Right hindlimb (tissue), 1 donor: ENCODE results near the gene PKP4.

Experiments
- DNase-seq: peaks from one replicate; pipeline ENCODE4 v3.0.0-alpha.2; 2018

Gene PKP4

GRCh38 chr2:158600155-158600802, 143.5 kb downstream of the PKP4 start:
- peak; percentile 39 for DNase-seq

- no peak for DNase-seq
Observed at GRCh38 chr2:158602027-158602426, 145.3 kb downstream of the PKP4 start.

- no peak for DNase-seq
Observed at GRCh38 chr2:158603205-158603604, 146.5 kb downstream of the PKP4 start.

- no peak for DNase-seq
Observed at GRCh38 chr2:158603986-158604385, 147.2 kb downstream of the PKP4 start.

GRCh38 chr2:158610059-158610458, 153.3 kb downstream of the PKP4 start:
- DNase-seq, result no peak

GRCh38 chr2:158616480-158617000, 159.8 kb downstream of the PKP4 start:
- no peak for DNase-seq

GRCh38 chr2:158618891-158619490, 162.2 kb downstream of the PKP4 start:
- DNase-seq, result no peak

GRCh38 chr2:158619496-158619895, 162.7 kb downstream of the PKP4 start:
- no peak for DNase-seq

GRCh38 chr2:158620656-158621055, 163.9 kb downstream of the PKP4 start:
- no peak for DNase-seq

GRCh38 chr2:158624071-158624667, 167.4 kb downstream of the PKP4 start:
- no peak for DNase-seq

GRCh38 chr2:158624961-158625360, 168.2 kb downstream of the PKP4 start:
- DNase-seq, result no peak

GRCh38 chr2:158629116-158629515, 172.4 kb downstream of the PKP4 start:
- no peak for DNase-seq

GRCh38 chr2:158633261-158633660, 176.5 kb downstream of the PKP4 start:
- no peak for DNase-seq

- DNase-seq, result no peak
Observed at GRCh38 chr2:158634627-158635026, 177.9 kb downstream of the PKP4 start.

- DNase-seq, result no peak
Observed at GRCh38 chr2:158635961-158636601, 179.3 kb downstream of the PKP4 start.

GRCh38 chr2:158637357-158637756, 180.6 kb downstream of the PKP4 start:
- no peak for DNase-seq

- DNase-seq, result no peak
Observed at GRCh38 chr2:158644139-158644538, 187.4 kb downstream of the PKP4 start.

- DNase-seq, result no peak
Observed at GRCh38 chr2:158645299-158645698, 188.5 kb downstream of the PKP4 start.

GRCh38 chr2:158647436-158648231, 190.9 kb downstream of the PKP4 start:
- no peak for DNase-seq

- no peak for DNase-seq
Observed at GRCh38 chr2:158649846-158650245, 193.1 kb downstream of the PKP4 start.

GRCh38 chr2:158650646-158651357, 194.1 kb downstream of the PKP4 start:
- DNase-seq, result no peak
